Stomach (tissue), 4 donors: ENCODE results near the gene NUDT8.

Source experiments
- CTCF ChIP-seq, 7 experiments: fragments of 450-650 bp in 4 of 7; fragments of 200-600 bp in 3 of 7; sonication (generic) in 3 of 7; IDR thresholded peaks; one replicate each; pipeline ENCODE4 v1.5.1; 2016 to 2019; ENCODE audit warnings: antibody characterized with exemption in 7 of 7, control low read depth in 2 of 7, mild to moderate bottlenecking in 1 of 7
- POLR2A ChIP-seq, 4 donors: fragments of 450-650 bp; IDR thresholded peaks; one replicate each; pipeline ENCODE4 v1.6.1; 2016; ENCODE audit warnings: antibody characterized with exemption in 4 of 4, control low read depth in 2 of 4, mild to moderate bottlenecking in 1 of 4, moderate library complexity in 1 of 4

GRCh38 chr11:67605231-67606011 is 24.3 kb downstream of the NUDT8 start:
- TF ChIP-seq CTCF (IDR thresholded peaks at IDR 0.05) (no peak), POLR2A (IDR thresholded peaks at IDR 0.05) (no peak)
